Ovary (tissue), 9 donors: Measurements from ENCODE around the gene DOCK11. TPM values are rescaled to one million over a fixed set of nuclear protein-coding genes. Genes with fewer than 3 reads are reported as not detected.
A peak's percentile ranks its signal among the peaks of the same experiment; 100 is the strongest.
"Not testable (repeated sequence)": the region's sequence is repeated elsewhere in the genome, so short reads cannot be mapped to it uniquely, and the experiment has no call there.

Source experiments
- DNase-seq, 5 donors: peaks; one replicate each; pipeline ENCODE4 v3.0.0-alpha.2; 2019 to 2020
- H3K27ac ChIP-seq, 2 donors: fragments of 200-600 bp; one replicate each; pipeline versions ENCODE4 v1.5.1 to v1.8.0; 2019 to 2022
- H3K27me3 ChIP-seq: fragments of 200-600 bp; one replicate; pipeline ENCODE4 v1.8.0; 2022
- H3K36me3 ChIP-seq: fragments of 200-600 bp; sonication (generic); one replicate; pipeline ENCODE4 v1.5.1; 2019
- H3K4me1 ChIP-seq: one replicate; pipeline ENCODE4 v1.8.1; 2013; ENCODE audit warnings: mild to moderate bottlenecking, moderate library complexity; ENCODE audit not compliant: insufficient read depth
- H3K4me3 ChIP-seq: fragments of 200-600 bp; sonication (generic); one replicate; pipeline ENCODE4 v1.5.1; 2017
- H3K9me3 ChIP-seq, 2 donors: fragments of 200-600 bp in 1 of 2; sonication (generic) in 1 of 2; one replicate each; pipeline versions ENCODE4 v1.5.1 to v1.8.1; 2013 to 2019; ENCODE audit warnings: mild to moderate bottlenecking in 1 of 2, moderate library complexity in 1 of 2
- EP300 ChIP-seq: sonication (generic); formaldehyde crosslinking; IDR thresholded peaks from one replicate; pipeline ENCODE4 v1.6.1; 2017; ENCODE audit warnings: antibody characterized with exemption
- POLR2A ChIP-seq: fragments of 450-650 bp; IDR thresholded peaks from one replicate; pipeline ENCODE4 v1.6.1; 2017; ENCODE audit warnings: antibody characterized with exemption, mild to moderate bottlenecking, moderate library complexity
- WGBS, 3 donors: extraction: QIAGEN DNeasy Blood & Tissue Kit in 1 of 3; methylation state at CpG; one replicate each; pipeline versions ENCODE4 v1.1.5 to v1.1.7; 2013 to 2017; 5-methylcytosine and 5-hydroxymethylcytosine counted together
- intact Hi-C, 4 donors: fragments of 100-400 bp; cut with DNase I; formaldehyde crosslinking; loops; one replicate each; pipeline versions ENCODE4 v1.11.0 to v1.15.1; 2022 to 2023
- polyA plus RNA-seq, 2 donors: library from polyadenylated mRNA; stranded (reverse); fragments of 200-250 nt in 1 of 2; fragments of 350-450 nt in 1 of 2; fragmentation: Illumina TruSeq in 1 of 2; extraction: RNeasy Lipid Tissue Mini Kit (QIAGEN cat#74804) in 1 of 2; gene quantifications; one replicate each; pipeline ENCODE4 v1.2.3, GENCODE V29; 2013 to 2014
- total RNA-seq, 7 donors: library from RNA; depleted of rRNA in 2 of 7; stranded (reverse); fragments of >200 nt in 2 of 7; fragmentation: NEBNext Ultra II Directional in 3 of 7; extraction: Animal tissue kit (Norgen Biotek cat#: 25700) in 3 of 7; gene quantifications; one replicate each; pipeline versions ENCODE4 v1.1.0 to v1.2.4, GENCODE V29; 2016 to 2023
- TF ChIP-seq, protein P1 (sequence below), 3 donors: fragments of 450-650 bp in 2 of 3; fragments of 200-600 bp in 1 of 3; IDR thresholded peaks; one replicate each; pipeline versions ENCODE4 v1.5.1 to v1.8.0; 2016 to 2022; ENCODE audit warnings: antibody characterized with exemption in 3 of 3, mild to moderate bottlenecking in 1 of 3
- donor health status: DM: no; HTN: no; CAD: no; lungs with moderate emphysema.
- donor health status: DM: no; HTN: no; CAD: no.
- donor health status: Bipolar disorder and iron deficiency.
- donor health status: DM: yes; HTN: yes; CAD: no.
- donor health status: DM: no; HTN: no; CAD: no.
- donor health status: DM: yes; HTN: yes; CAD: no.

DOCK11 gene
- total and polyA plus RNA-seq, 9 donors = 3.6 to 18.5 (median 6.1) TPM

DNA sequence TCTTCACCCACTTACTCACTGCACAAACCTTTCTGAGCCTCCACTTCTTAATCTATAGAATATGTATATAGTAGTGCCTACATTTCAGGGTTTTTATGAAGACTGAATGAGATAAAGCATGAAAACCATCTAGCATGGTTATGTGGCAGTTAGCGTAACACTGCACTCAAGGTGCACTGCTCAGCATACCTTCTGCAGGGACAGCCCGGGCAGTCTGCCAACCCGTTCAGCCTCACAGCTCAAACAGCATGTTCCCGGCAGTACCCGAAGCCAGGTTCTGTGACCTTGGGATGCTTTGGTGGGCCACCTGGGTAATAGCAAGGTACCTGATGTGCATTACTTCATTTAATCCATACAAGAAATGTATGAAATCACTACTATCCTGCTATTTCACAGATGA is 81.4 kb downstream of the DOCK11 start:
- peak in 1 of 5 donors; percentile 24 for DNase-seq
- H3K4me1 ChIP-seq = no peaks in the 10 kb centered on the region
- no peak overlapping the region for H3K4me3 ChIP-seq
- 71 to 82% (median 76%) methylated on average over 5 of the region's 5 CpGs for WGBS, 3 donors
- H3K36me3 ChIP-seq = no peaks in the 10 kb centered on the region
- H3K27ac ChIP-seq = no peak overlapping the region
- intact Hi-C loops = no loop called here
- no peaks in the 10 kb centered on the region for H3K9me3 ChIP-seq
- no peak for TF ChIP-seq POLR2A
- TF ChIP-seq EP300 = no peak
- TF ChIP-seq, protein P1, sequence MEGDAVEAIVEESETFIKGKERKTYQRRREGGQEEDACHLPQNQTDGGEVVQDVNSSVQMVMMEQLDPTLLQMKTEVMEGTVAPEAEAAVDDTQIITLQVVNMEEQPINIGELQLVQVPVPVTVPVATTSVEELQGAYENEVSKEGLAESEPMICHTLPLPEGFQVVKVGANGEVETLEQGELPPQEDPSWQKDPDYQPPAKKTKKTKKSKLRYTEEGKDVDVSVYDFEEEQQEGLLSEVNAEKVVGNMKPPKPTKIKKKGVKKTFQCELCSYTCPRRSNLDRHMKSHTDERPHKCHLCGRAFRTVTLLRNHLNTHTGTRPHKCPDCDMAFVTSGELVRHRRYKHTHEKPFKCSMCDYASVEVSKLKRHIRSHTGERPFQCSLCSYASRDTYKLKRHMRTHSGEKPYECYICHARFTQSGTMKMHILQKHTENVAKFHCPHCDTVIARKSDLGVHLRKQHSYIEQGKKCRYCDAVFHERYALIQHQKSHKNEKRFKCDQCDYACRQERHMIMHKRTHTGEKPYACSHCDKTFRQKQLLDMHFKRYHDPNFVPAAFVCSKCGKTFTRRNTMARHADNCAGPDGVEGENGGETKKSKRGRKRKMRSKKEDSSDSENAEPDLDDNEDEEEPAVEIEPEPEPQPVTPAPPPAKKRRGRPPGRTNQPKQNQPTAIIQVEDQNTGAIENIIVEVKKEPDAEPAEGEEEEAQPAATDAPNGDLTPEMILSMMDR (IDR thresholded peaks at IDR 0.05) = no peak
- H3K27me3 ChIP-seq = no peaks in the 10 kb centered on the region

DNA sequence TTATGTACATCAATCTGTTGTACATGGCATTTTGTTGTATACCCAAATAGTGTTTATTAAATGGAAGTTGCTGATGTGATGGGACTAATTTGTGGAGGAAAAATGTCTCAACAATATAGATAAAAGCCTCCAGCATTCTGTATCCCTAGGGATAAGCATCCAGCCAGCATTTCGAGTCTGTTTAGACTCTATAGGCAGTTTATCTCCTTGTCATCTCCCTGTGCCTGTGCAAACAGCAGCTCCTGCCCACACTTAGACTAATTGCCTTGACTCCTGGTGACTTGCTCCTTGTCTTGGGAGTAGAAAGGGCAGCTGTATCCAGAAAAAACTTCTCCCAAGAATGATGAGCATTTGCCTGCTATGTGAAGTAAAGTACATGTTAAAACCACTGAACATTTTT is 83.8 kb downstream of the DOCK11 start:
- no peak overlapping the region for H3K4me3 ChIP-seq
- intact Hi-C loops = no loop called here
- no peak for DNase-seq
- 4 to 33% (median 19%) methylated on average over 1 of the region's 1 CpG for WGBS, 3 donors
- H3K4me1 ChIP-seq = no peaks in the 10 kb centered on the region
- no peaks in the 10 kb centered on the region for H3K27me3 ChIP-seq
- no peak for TF ChIP-seq EP300
- TF ChIP-seq, protein P1 (IDR thresholded peaks at IDR 0.05) = no peak
- no peak for TF ChIP-seq POLR2A
- no peak overlapping the region for H3K27ac ChIP-seq
- no peaks in the 10 kb centered on the region for H3K9me3 ChIP-seq
- H3K36me3 ChIP-seq = no peaks in the 10 kb centered on the region

DNA sequence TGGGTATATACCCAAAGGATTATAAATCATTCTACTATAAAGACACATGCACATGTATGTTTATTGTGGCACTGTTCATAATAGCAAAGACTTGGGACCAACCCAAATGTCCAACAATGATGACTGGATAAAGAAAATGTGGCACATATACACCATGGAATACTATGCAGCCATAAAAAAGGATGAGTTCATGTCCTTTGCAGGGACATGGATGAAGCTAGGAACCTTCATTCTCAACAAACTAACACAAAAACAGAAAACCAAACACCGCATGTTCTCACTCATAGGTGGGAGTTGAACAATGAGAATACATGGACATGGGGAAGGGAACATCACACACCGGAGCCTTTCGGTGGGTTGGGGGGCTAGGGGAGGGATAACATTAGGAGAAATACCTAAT is 87.3 kb downstream of the DOCK11 start:
- H3K36me3 ChIP-seq, intact Hi-C loops, H3K27ac ChIP-seq, H3K4me3 ChIP-seq, H3K27me3 ChIP-seq, DNase-seq, H3K4me1 ChIP-seq, H3K9me3 ChIP-seq: not testable (repeated sequence)
- WGBS, 3 donors = 86 to 96% (median 94%) methylated on average over 3 of the region's 3 CpGs

DNA sequence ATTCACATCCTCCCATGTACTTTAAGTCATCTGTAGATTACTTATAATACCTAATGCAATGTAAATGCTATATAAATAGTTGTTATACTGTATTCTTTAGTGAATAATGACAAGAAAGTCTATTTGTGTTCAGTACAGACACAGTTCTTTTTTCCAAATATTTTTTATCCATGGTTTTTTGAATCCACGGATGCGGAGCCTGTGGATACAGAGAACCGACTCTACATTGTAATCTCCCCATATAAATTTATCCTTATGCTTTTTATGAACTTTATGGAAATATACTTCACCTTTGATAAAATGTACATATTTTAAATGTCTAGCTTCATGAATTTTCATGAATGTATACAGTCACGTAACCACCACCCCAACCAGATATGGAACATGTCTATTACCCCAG is 88.2 kb downstream of the DOCK11 start:
- Histone ChIP-seq H3K4me1 (no peaks in the 10 kb centered on the region), H3K9me3 (no peaks in the 10 kb centered on the region)
- WGBS, 3 donors = 91 to 95% (median 93%) methylated on average over 4 of the region's 4 CpGs

DNA sequence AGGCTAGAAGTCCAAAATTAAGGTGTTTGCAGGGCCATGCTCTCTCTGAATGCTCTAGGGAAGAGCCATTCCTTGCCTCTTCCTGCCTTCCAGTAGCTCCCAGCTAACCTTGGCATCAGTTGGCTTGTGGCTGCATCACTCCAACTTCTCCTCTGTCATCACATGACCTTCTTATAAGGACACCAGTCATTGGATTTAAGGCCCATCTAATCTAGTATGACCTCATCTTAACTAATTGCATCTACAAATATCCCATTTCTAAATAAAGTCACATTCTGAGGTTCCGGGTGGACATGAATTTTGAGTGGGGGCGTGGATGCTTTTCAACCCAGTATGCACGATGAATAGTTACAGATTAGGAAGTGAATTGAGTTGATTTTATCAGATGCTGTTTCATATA is 89.7 kb downstream of the DOCK11 start:
- Histone ChIP-seq H3K4me3 (no peak overlapping the region), H3K27me3 (no peaks in the 10 kb centered on the region), H3K9me3 (no peaks in the 10 kb centered on the region), H3K36me3 (no peaks in the 10 kb centered on the region), H3K4me1 (no peaks in the 10 kb centered on the region), H3K27ac (no peak overlapping the region)
- intact Hi-C loops = no loop called here
- DNase-seq = no peak
- WGBS, 3 donors = 79 to 86% (median 81%) methylated on average over 3 of the region's 3 CpGs
- TF ChIP-seq POLR2A (no peak), EP300 (no peak)
- TF ChIP-seq, protein P1 (IDR thresholded peaks at IDR 0.05) = no peak

More for the DNA sequence above, 88.2 kb downstream of the DOCK11 start:
- Histone ChIP-seq H3K27me3 (no peaks in the 10 kb centered on the region), H3K36me3 (no peaks in the 10 kb centered on the region), H3K4me3 (no peak overlapping the region), H3K27ac (no peak overlapping the region)
- TF ChIP-seq POLR2A = no peak
- TF ChIP-seq, protein P1 (IDR thresholded peaks at IDR 0.05) = no peak
- TF ChIP-seq EP300 = no peak
- intact Hi-C loops = no loop called here
- no peak for DNase-seq

DNA sequence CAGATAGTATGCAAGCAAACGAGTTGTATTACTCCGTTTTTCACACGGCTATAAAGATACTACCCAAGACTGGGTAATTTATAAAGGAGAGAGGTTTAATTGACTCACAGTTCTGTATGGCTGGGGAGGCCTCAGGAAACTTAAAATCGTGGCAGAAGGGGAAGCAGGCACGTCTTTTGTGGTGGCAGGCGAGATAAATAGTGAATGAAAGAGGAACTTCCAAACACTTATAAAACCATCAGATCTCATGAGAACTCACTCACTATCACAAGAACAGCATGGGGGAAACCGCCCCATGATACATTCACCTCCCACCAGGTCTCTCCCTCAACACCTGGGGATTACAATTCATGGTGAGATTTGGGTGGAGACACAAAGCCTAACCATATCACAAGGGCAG is 90.6 kb downstream of the DOCK11 start:
- H3K9me3 ChIP-seq, DNase-seq, H3K27ac ChIP-seq, H3K4me1 ChIP-seq, H3K36me3 ChIP-seq, H3K27me3 ChIP-seq, H3K4me3 ChIP-seq, intact Hi-C loops: not testable (repeated sequence)
- 57 to 71% (median 57%) methylated on average over 7 of the region's 7 CpGs for WGBS, 3 donors
